Esophagus squamous epithelium (tissue), 5 donors: ENCODE results near the gene MOV10L1. TPM values are rescaled to one million over a fixed set of nuclear protein-coding genes. Genes with fewer than 3 reads are reported as not detected.

Experiments
- DNase-seq: peaks from one replicate; lab custom pipeline; 2025; lab: John Stamatoyannopoulos, UW
- H3K27ac ChIP-seq, 4 donors: fragments of 200-600 bp; sonication (generic); one replicate each; pipeline ENCODE4 v1.5.1; 2016 to 2019; ENCODE audit warnings: mild to moderate bottlenecking in 1 of 4
- H3K27me3 ChIP-seq, 4 donors: fragments of 200-600 bp; sonication (generic); 1 replicate in 3 of 4; 2 replicates in 1 of 4; pipeline versions ENCODE4 v1.5.1 to v1.6.0; 2017 to 2021; ENCODE audit warnings: antibody characterized with exemption in 1 of 4
- H3K36me3 ChIP-seq, 3 donors: fragments of 200-600 bp; sonication (generic); one replicate each; pipeline ENCODE4 v1.5.1; 2016 to 2019
- H3K4me1 ChIP-seq, 3 donors: fragments of 200-600 bp; sonication (generic); one replicate each; pipeline ENCODE4 v1.5.1; 2017 to 2019
- H3K4me3 ChIP-seq, 4 donors: fragments of 200-600 bp; sonication (generic); 1 replicate in 3 of 4; 2 replicates in 1 of 4; pipeline ENCODE4 v1.5.1; 2016 to 2019; ENCODE audit warnings: mild to moderate bottlenecking in 2 of 4, moderate library complexity in 1 of 4
- H3K9me3 ChIP-seq, 3 donors: fragments of 200-600 bp; sonication (generic); one replicate each; pipeline ENCODE4 v1.5.1; 2016 to 2019
- POLR2A ChIP-seq, 4 donors: fragments of 450-650 bp; IDR thresholded peaks; one replicate each; pipeline ENCODE4 v1.6.1; 2017; ENCODE audit warnings: antibody characterized with exemption in 4 of 4, mild to moderate bottlenecking in 4 of 4, moderate library complexity in 3 of 4
- WGBS, 2 donors: methylation state at CpG; one replicate each; pipeline ENCODE4 v1.1.5; 2018; 5-methylcytosine and 5-hydroxymethylcytosine counted together
- intact Hi-C: fragments of 100-400 bp; cut with DNase I; formaldehyde crosslinking; loops from one replicate; pipeline ENCODE4 v1.15.0; 2022
- total RNA-seq, 4 donors: library from RNA; depleted of rRNA; stranded (reverse); fragments of >200 nt; gene quantifications; one replicate each; pipeline ENCODE4 v1.1.0, GENCODE V29; 2016
- TF ChIP-seq, protein P1 (sequence below), 6 experiments: fragments of 450-650 bp in 4 of 6; fragments of 200-600 bp in 2 of 6; sonication (generic) in 2 of 6; IDR thresholded peaks; one replicate each; pipeline ENCODE4 v1.5.1; 2016 to 2019; ENCODE audit warnings: antibody characterized with exemption in 6 of 6, mild to moderate bottlenecking in 4 of 6, moderate library complexity in 4 of 6
- donor health status: DM: yes; HTN: yes; CAD: no.

The MOV10L1 gene
- total RNA-seq, 4 donors from 2014 or later: 0.06 to 0.57 (median 0.13) TPM; not detected in 1

DNA sequence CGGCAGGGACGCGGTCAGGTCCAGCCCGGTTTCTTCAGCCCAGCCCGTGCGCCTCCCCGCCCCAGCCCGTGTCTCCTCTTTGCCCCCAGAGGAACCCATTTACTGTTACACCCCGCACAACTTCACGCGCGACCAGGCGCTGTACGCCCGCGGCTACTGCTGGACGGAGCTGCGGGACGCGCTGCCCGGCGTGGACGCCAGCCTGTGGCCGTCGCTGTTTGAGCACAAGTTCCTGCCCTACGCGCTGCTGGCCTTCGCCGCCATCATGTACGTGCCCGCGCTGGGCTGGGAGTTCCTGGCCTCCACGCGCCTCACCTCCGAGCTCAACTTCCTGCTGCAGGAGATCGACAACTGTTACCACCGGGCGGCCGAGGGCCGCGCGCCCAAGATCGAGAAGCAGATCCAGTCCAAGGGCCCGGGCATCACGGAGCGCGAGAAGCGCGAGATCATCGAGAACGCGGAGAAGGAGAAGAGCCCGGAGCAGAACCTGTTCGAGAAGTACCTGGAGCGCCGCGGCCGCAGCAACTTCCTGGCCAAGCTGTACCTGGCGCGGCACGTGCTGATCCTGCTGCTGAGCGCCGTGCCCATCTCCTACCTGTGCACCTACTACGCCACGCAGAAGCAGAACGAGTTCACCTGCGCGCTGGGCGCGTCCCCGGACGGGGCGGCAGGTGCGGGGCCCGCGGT is 87.2 kb downstream of the MOV10L1 start:
- Histone ChIP-seq H3K27ac (no peak overlapping the region), H3K36me3 (no peaks in the 10 kb centered on the region), H3K9me3 (no peaks in the 10 kb centered on the region), H3K4me1 (peaks cover 0 to 3% (median 0%) of the 10 kb centered on the region in 3 donors), H3K27me3 (peaks cover 0 to 58% (median 0%) of the 10 kb centered on the region in 4 donors), H3K4me3 (no peak overlapping the region)
- intact Hi-C loops: no loop called here
- TF ChIP-seq POLR2A (IDR thresholded peaks at IDR 0.05): no peak
- TF ChIP-seq, protein P1, sequence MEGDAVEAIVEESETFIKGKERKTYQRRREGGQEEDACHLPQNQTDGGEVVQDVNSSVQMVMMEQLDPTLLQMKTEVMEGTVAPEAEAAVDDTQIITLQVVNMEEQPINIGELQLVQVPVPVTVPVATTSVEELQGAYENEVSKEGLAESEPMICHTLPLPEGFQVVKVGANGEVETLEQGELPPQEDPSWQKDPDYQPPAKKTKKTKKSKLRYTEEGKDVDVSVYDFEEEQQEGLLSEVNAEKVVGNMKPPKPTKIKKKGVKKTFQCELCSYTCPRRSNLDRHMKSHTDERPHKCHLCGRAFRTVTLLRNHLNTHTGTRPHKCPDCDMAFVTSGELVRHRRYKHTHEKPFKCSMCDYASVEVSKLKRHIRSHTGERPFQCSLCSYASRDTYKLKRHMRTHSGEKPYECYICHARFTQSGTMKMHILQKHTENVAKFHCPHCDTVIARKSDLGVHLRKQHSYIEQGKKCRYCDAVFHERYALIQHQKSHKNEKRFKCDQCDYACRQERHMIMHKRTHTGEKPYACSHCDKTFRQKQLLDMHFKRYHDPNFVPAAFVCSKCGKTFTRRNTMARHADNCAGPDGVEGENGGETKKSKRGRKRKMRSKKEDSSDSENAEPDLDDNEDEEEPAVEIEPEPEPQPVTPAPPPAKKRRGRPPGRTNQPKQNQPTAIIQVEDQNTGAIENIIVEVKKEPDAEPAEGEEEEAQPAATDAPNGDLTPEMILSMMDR (IDR thresholded peaks at IDR 0.05): no peak
- WGBS, 2 donors: 96 to 98% methylated on average over 40 to 70 of the region's 76 CpGs
- no peak for DNase-seq

DNA sequence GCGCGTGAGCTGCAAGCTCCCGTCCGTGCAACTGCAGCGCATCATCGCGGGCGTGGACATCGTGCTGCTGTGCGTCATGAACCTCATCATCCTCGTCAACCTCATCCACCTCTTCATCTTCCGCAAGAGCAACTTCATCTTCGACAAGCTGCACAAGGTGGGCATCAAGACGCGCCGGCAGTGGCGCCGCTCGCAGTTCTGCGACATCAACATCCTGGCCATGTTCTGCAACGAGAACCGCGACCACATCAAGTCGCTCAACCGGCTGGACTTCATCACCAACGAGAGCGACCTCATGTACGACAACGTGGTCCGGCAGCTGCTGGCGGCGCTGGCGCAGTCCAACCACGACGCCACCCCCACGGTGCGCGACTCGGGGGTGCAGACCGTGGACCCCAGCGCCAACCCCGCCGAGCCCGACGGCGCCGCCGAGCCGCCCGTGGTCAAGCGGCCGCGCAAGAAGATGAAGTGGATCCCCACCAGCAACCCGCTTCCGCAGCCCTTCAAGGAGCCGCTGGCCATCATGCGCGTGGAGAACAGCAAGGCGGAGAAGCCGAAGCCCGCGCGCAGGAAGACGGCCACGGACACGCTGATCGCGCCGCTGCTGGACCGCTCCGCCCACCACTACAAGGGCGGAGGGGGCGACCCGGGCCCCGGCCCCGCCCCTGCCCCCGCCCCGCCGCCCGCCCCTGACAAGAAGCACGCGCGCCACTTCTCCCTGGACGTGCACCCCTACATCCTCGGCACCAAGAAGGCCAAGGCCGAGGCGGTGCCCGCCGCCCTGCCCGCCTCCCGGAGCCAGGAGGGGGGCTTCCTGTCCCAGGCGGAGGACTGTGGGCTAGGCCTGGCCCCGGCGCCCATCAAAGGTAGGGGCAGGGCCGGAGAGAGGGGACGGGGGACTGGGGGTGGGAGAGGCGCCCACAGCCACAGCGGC is 88.0 kb downstream of the MOV10L1 start:
- Histone ChIP-seq H3K27me3 (peaks cover 0 to 52% (median 0%) of the 10 kb centered on the region in 4 donors), H3K36me3 (no peaks in the 10 kb centered on the region), H3K9me3 (no peaks in the 10 kb centered on the region), H3K27ac (no peak overlapping the region), H3K4me3 (no peak overlapping the region), H3K4me1 (peaks cover 0 to 8% (median 5%) of the 10 kb centered on the region in 3 donors)
- no peak for DNase-seq
- 92 to 97% methylated on average over 18 to 30 of the region's 98 CpGs for WGBS, 2 donors
- no peak for TF ChIP-seq POLR2A (IDR thresholded peaks at IDR 0.05)
- TF ChIP-seq, protein P1 (IDR thresholded peaks at IDR 0.05): no peak
- intact Hi-C loops: no loop called here

DNA sequence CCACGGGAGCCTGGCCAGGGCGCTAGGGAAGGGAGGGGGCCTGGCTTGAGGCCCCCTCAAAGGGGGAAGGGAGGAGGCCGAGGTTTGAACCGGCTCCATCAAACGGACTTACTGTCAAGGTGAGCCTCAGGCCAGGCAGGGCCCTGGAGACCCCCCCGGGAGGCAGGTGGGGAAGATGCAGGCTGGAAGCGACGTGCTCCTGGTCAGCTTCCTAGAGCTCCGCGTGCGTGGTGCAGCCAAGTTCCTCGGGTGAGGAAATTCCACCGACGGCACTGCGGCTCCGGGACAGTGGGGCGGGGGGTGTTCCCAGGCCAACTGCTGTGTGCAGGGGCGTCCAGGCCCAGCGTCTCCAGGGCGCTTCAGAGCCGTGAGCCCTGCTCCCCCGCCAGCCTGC is 88.7 kb downstream of the MOV10L1 start:
- peaks cover 6 to 15% (median 9%) of the 10 kb centered on the region in 3 donors for H3K4me1 ChIP-seq
- peaks cover 0 to 47% (median 0%) of the 10 kb centered on the region in 4 donors for H3K27me3 ChIP-seq
- H3K27ac ChIP-seq: no peak overlapping the region
- intact Hi-C loops: no loop called here
- H3K36me3 ChIP-seq: no peaks in the 10 kb centered on the region
- TF ChIP-seq, protein P1 (IDR thresholded peaks at IDR 0.05): no peak
- no peak for TF ChIP-seq POLR2A (IDR thresholded peaks at IDR 0.05)
- 83 to 92% methylated on average over 1 to 5 of the region's 22 CpGs for WGBS, 2 donors
- H3K9me3 ChIP-seq: no peaks in the 10 kb centered on the region
- no peak overlapping the region for H3K4me3 ChIP-seq
- no peak for DNase-seq

DNA sequence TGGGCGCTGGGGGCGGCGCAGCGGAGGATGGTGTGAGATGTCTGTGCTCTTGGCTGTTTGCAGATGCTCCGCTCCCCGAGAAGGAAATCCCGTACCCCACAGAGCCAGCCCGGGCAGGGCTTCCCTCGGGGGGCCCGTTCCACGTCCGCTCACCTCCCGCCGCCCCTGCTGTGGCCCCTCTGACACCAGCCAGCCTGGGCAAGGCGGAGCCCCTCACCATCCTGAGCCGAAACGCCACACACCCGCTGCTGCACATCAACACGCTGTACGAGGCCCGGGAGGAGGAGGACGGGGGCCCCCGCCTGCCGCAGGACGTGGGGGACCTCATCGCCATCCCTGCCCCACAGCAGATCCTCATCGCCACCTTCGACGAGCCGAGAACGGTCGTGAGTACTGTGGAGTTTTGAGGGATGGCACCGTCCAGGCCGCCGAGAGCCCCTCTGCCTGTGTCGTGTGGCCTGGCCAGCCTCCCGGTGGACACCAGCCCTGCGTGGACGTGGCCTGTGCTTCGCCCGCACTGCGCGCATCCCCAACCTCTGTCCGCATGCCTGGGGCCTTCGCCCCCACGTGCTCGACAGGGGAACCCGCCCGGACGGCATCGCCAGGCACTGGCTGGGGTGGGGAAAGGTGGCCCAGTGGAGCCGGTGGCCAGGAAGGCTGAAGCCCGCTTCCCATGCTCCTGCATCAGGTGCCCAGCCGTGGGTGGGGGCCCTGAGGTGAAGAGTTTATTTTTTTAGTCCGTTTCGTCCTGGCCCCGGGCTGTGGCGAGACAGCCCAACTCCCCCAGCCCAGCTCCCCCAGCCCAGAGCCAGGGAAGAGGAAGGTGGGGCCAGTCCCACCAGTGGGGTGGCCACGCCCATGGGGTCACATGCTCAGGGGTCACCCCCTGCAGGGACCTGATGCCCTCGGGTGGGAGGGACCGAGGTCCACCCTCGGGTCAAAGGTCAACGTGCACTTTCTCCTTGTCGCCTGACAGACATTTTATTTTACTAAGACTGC is 89.4 kb downstream of the MOV10L1 start:
- H3K27ac ChIP-seq: no peak overlapping the region
- intact Hi-C loops: no loop called here
- 69 to 93% methylated on average over 8 to 15 of the region's 64 CpGs for WGBS, 2 donors
- DNase-seq: no peak
- TF ChIP-seq, protein P1 (IDR thresholded peaks at IDR 0.05): no peak
- no peak for TF ChIP-seq POLR2A (IDR thresholded peaks at IDR 0.05)
- H3K4me3 ChIP-seq: no peak overlapping the region
- peaks cover 12 to 22% (median 13%) of the 10 kb centered on the region in 3 donors for H3K4me1 ChIP-seq
- H3K9me3 ChIP-seq: no peaks in the 10 kb centered on the region
- peaks cover 0 to 41% (median 0%) of the 10 kb centered on the region in 4 donors for H3K27me3 ChIP-seq
- no peaks in the 10 kb centered on the region for H3K36me3 ChIP-seq
